MCF 10A (cell line): Measurements from ENCODE around the gene KPNA3. TPM values are rescaled to one million over a fixed set of nuclear protein-coding genes. Genes with fewer than 3 reads are reported as not detected.

Experiments used
- BruUV-seq: library from RNA; stranded (reverse); fragments of 400-500 nt; replicated peaks from 2 replicates; lab custom pipeline; 2021; lab: Mats Ljungman, UMichigan
- CTCF ChIA-PET: fragments of 300-600 bp; sonication (Branson Sonifier 250); formaldehyde crosslinking; extraction: SDS; loops from one replicate; lab custom pipeline; 2021; ENCODE audit warnings: antibody characterized with exemption, inconsistent platforms; lab: Yijun Ruan, JAX
- POLR2A ChIA-PET: fragments of 300-600, 350-650 bp; sonication (Branson Sonifier 250); formaldehyde crosslinking; extraction: SDS; loops from one replicate; lab custom pipeline; 2020; ENCODE audit warnings: antibody characterized with exemption, inconsistent platforms; lab: Yijun Ruan, JAX
- DNase-seq: peaks from one replicate; pipeline ENCODE4 v3.0.0-alpha.2; 2018; ENCODE audit not compliant: unreplicated experiment
- H3K27ac Mint-ChIP-seq: one replicate; pipeline ENCODE4 v1.8.0; 2022; ENCODE audit warnings: mild to moderate bottlenecking, low read depth, mixed read lengths; ENCODE audit not compliant: unreplicated experiment
- H3K27me3 Mint-ChIP-seq: one replicate; pipeline ENCODE4 v1.8.0; 2022; ENCODE audit warnings: mixed read lengths; ENCODE audit not compliant: insufficient read depth, unreplicated experiment
- H3K36me3 Mint-ChIP-seq: one replicate; pipeline ENCODE4 v1.8.0; 2022; ENCODE audit warnings: mild to moderate bottlenecking, moderate library complexity, mixed read lengths; ENCODE audit not compliant: insufficient read depth, unreplicated experiment
- H3K4me1 Mint-ChIP-seq: one replicate; pipeline ENCODE4 v1.8.0; 2022; ENCODE audit warnings: mixed read lengths; ENCODE audit not compliant: insufficient read depth, unreplicated experiment
- H3K4me3 Mint-ChIP-seq: one replicate; pipeline ENCODE4 v1.8.0; 2022; ENCODE audit warnings: mild to moderate bottlenecking, moderate library complexity, mixed read lengths; ENCODE audit not compliant: unreplicated experiment
- H3K9me3 Mint-ChIP-seq: one replicate; pipeline ENCODE4 v1.8.0; 2022; ENCODE audit warnings: mixed read lengths; ENCODE audit not compliant: unreplicated experiment
- CTCF ChIP-seq: fragments of 200-600 bp; IDR thresholded peaks from one replicate; pipeline ENCODE4 v1.8.0; 2022; ENCODE audit warnings: antibody characterized with exemption, mild to moderate bottlenecking; ENCODE audit not compliant: unreplicated experiment
- intact Hi-C: fragments of 100-400 bp; cut with micrococcal nuclease; formaldehyde crosslinking; loops from 2 replicates; pipeline ENCODE4 v1.14.1; 2022
- total RNA-seq: library from RNA; stranded (reverse); gene quantifications from 2 replicates; pipeline ENCODE4 v1.2.3, GENCODE V29; 2022

The KPNA3 gene
- total RNA-seq, 1 experiment from 2014 or later: 40.6 TPM

- no peak overlapping the region for H3K27ac Mint-ChIP-seq
- no TSS peak for BruUV-seq
- intact Hi-C loops: no loop called here
- CTCF ChIA-PET: interaction anchor here (0.7 to 4.1 kb wide), 4 partner anchors 8 to 156 kb away, joined by 3 to 21 read pairs (median 8); partner anchors contain the start of gene KPNA3
- H3K4me3 Mint-ChIP-seq: no peak overlapping the region
- H3K36me3 Mint-ChIP-seq: peaks cover 61% of the 10 kb centered on the region
- POLR2A ChIA-PET: interaction anchor here (0.6 to 3.6 kb wide), 7 partner anchors 8 to 177 kb away, joined by 4 to 9 read pairs (median 5); partner anchors contain the start of gene EBPL
- no peak for TF ChIP-seq CTCF
- no peak for DNase-seq
- peaks cover 30% of the 10 kb centered on the region for H3K4me1 Mint-ChIP-seq
- no peaks in the 10 kb centered on the region for H3K27me3 Mint-ChIP-seq
- H3K9me3 Mint-ChIP-seq: no peaks in the 10 kb centered on the region
These were observed 121.7 kb downstream of the KPNA3 start for GRCh38 chr13:49670828-49671227.

GRCh38 chr13:49669735-49670309 is 122.7 kb downstream of the KPNA3 start:
- H3K27ac Mint-ChIP-seq: no peak overlapping the region
- H3K36me3 Mint-ChIP-seq: peaks cover 61% of the 10 kb centered on the region
- peak; percentile 73 for TF ChIP-seq CTCF
- peak; percentile 73 for DNase-seq
- no peaks in the 10 kb centered on the region for H3K9me3 Mint-ChIP-seq
- no TSS peak for BruUV-seq
- H3K4me1 Mint-ChIP-seq: peaks cover 30% of the 10 kb centered on the region
- ChIA-PET CTCF (interaction anchor here (0.6 to 4.1 kb wide), 7 partner anchors 9 to 266 kb away, joined by 3 to 21 read pairs (median 4); partner anchors contain the start of genes KPNA3 and SPRYD7), POLR2A (interaction anchor here (0.6 to 3.6 kb wide), 7 partner anchors 9 to 367 kb away, joined by 3 to 9 read pairs (median 4); partner anchors contain the start of gene EBPL)
- no peaks in the 10 kb centered on the region for H3K27me3 Mint-ChIP-seq
- intact Hi-C loops: loop anchor here (1.0 to 5.0 kb wide), 6 partner anchors 121 to 1242 kb away; partner anchors contain the start of gene SPRYD7
- H3K4me3 Mint-ChIP-seq: no peak overlapping the region

- ChIA-PET CTCF (interaction anchor here (0.7 to 1.3 kb wide), 2 partner anchors 181 to 186 kb away, joined by 3 read pairs; no protein-coding TSS in a partner anchor), POLR2A (interaction anchor here (3.6 kb wide), 1 partner anchor 123 kb away, joined by 9 read pairs; no protein-coding TSS in a partner anchor)
- Mint-ChIP-seq H3K4me3 (no peak overlapping the region), H3K27me3 (no peaks in the 10 kb centered on the region), H3K36me3 (peaks cover 78% of the 10 kb centered on the region), H3K27ac (no peak overlapping the region), H3K4me1 (peaks cover 30% of the 10 kb centered on the region), H3K9me3 (no peaks in the 10 kb centered on the region)
- no TSS peak for BruUV-seq
- no peak for TF ChIP-seq CTCF
- intact Hi-C loops: loop anchor here (2.0 to 5.0 kb wide), 3 partner anchors 270 to 1245 kb away; partner anchors contain the start of gene SPRYD7
- DNase-seq: peak; percentile 47
These were observed 124.7 kb downstream of the KPNA3 start for GRCh38 chr13:49667773-49668172.

- intact Hi-C loops: loop anchor here (5.0 kb wide), 2 partner anchors 273 to 1248 kb away; partner anchors contain the start of gene SPRYD7
- DNase-seq: no peak
- H3K27ac Mint-ChIP-seq: no peak overlapping the region
- H3K27me3 Mint-ChIP-seq: no peaks in the 10 kb centered on the region
- POLR2A ChIA-PET: no interaction called here
- H3K9me3 Mint-ChIP-seq: no peaks in the 10 kb centered on the region
- H3K36me3 Mint-ChIP-seq: peaks cover 93% of the 10 kb centered on the region
- H3K4me1 Mint-ChIP-seq: peaks cover 7% of the 10 kb centered on the region
- TF ChIP-seq CTCF: no peak
- BruUV-seq: no TSS peak
- CTCF ChIA-PET: interaction anchor here (0.6 kb wide), 1 partner anchor 80 kb away, joined by 5 read pairs; no protein-coding TSS in a partner anchor
- no peak overlapping the region for H3K4me3 Mint-ChIP-seq
These were observed 127.9 kb downstream of the KPNA3 start for GRCh38 chr13:49664606-49665005.
